Myocyte (in vitro differentiated cells): ENCODE measurements around the gene LIPM. TPM values are rescaled to one million over a fixed set of nuclear protein-coding genes. Genes with fewer than 3 reads are reported as not detected.
"Not testable (repeated sequence)": the region's sequence is repeated elsewhere in the genome, so short reads cannot be mapped to it uniquely, and the experiment has no call there.

Source experiments
- DNase-seq: peaks from one replicate; pipeline ENCODE4 v3.0.0-alpha.2; 2012; ENCODE audit warnings: low read depth
- total RNA-seq: library from RNA; depleted of rRNA; stranded (reverse); fragments of >200 nt; gene quantifications from 2 replicates; pipeline ENCODE4 v1.2.3, GENCODE V29; 2014

Gene LIPM
- total RNA-seq, 1 donor from 2014 or later: not detected

DNA sequence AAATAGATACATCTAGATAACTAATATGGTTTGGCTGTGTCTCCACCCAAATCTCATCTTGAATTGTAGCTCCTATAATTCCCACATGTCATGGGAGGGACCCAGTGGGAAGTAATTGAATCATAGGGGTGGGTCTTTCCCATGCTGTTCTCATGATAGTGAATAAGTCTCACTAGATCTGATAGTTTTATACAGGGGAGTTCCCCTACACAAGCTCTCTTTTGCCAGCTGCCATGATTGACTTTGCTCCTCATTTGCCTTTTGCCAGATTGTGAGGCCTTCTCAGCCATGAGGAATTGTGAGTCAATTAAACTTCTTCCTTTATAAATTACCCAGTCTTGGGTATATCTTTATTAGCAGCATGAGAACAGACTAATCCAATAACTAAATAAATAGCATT is 35.1 kb downstream of the LIPM start:
- not testable (repeated sequence) for DNase-seq

DNA sequence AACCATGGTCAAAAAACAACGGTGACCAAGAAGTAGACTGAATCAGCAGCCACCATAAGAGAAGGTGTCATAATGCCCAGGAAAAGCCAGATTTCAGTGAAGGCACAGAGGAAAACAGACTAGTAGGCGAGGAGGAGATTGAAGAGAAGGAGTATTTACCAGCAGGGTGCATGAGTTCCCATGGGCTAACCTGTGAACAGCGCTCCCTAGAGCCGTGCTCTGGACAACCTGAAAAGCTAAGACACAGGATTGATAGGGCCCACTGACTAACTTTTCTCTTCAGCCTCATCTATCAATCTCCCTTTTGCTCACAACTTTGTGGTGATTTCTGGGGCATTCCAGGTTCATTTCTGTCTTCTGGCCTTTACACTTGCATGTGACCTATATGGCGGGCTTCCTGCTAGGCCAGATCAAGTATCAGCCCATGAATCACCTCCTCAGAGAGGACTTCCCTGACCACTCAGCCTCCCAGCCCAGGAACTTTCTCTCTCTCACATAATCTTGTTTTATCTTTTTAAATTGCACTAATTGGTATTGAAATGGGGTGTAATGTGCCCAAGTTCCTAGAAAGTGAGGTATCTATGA is 36.3 kb downstream of the LIPM start:
- DNase-seq: no peak

GRCh38 chr10:88840104-88840503 is 37.6 kb downstream of the LIPM start:
- DNase-seq: no peak

- no peak for DNase-seq
These were observed 38.4 kb downstream of the LIPM start for GRCh38 chr10:88840881-88841280.

DNA sequence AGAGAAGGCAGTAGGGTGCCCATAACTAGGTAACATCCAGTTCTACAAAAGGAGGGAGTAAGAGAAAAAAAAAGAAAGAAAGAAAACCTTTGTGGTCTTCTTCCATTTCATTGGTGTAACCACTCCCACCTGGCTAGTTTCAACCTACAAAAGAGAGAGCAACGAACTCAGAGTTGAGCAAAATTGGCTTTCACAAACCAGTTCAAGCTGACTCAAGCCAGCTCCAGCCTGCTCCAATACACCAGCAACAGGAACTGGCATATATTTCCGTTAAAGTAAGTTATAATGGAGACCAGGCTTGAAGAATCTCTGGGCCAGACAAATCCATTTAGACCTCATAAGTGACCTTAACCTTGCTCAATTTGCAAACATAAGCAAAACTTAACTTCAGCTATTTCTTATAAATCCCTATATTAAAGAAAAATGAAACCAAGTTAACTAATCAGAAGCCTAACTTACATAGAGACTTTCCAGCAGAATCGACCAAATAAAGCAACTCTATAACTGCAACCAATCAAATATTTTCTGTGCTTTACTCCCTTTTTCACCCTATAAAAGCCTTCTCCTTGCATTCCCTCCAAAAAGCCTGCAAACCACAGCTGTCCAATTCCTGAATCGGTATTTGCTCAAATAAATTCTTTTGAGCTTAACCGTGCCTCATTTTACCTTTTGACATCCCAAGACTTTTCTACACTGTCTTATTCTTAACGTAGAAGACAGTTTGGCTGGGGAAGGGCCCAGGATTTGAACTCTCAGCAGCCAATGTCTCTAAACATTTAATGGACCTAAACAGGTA is 39.0 kb downstream of the LIPM start:
- DNase-seq: no peak

DNA sequence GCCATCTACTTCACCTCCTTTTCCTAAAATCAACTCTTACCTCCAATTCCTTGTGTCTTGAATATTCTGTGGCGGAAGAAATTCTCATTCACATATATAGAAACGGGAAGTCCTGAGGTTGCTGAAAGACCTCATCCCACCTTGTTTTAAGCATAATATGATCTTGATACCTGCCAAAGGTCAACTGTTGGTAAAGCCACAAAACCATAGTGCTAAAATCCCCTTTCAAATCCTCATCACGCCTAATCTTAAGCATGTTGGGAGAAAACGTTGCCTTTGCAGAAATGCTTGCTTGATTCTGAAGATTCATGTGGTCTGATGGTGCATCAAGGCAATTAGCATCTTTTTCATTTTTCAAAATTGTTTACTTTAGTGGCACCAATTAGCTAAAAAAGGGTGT is 40.6 kb downstream of the LIPM start:
- DNase-seq: no peak

DNA sequence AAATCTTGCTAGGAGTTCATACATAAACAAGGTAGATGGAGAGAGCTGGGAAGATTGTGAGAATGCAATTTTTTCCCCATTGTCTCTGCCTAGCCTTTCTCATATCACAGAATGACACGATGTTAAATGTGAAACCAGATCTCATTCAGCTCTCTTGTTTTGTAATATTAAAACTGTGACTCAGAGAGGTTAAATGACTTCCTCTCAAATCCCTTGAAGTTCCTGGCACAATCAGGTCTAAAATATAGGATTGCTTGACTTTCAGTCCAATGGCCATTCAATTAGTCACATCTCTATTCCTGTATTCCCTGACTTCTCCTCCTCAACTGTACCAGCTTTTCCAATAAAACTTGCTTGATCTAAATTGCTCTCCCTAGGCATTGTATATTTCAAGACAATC is 46.0 kb downstream of the LIPM start:
- peak; percentile 68 for DNase-seq

DNA sequence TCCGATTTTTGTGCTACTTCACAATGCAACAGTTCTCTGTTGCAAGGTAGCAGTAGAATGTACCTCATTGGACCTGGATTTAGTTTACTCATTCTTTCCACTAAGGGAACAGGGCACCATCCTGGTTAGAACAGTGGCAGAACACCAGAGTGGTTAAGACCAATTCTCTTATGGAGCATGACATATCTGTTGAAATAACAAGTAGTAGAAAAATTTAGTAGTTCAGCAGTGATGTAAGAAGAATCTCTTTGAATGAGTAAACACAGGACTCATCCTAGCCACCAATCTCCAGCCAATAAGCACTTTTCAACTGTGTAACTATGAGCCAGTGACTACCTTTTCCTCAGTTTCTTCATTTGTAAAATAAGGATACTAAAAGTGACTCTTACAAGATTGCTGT is 46.7 kb downstream of the LIPM start:
- no peak for DNase-seq

GRCh38 chr10:88850712-88851111 is 48.2 kb downstream of the LIPM start:
- DNase-seq: no peak

DNA sequence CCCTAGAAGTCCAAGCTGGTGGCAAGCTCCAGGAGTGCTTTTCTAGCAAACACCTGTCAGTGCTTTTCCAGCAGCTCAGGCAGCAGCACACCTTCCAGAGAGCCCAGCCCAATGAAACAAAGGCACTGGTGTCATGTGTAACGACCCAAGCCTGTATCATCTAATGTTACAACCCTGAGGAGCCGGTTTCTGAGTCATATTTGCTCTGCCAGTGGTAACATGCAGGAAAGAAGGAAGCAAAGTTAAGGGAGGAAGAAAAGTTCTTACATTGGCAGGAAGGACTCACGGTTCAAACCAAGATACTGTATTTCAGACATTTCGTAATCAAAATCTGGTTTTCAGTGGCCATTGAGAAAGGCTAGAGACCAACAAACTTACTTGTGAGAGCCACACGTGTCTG is 49.2 kb downstream of the LIPM start, which contains the start of gene ANKRD22:
Gene ANKRD22, minus strand, starts transcription at position 139 of the 400 bp plus-strand sequence. CDS start 237 bp downstream, outside the sequence.
- peak; percentile 68 for DNase-seq

- no peak for DNase-seq
These were observed 49.8 kb downstream of the LIPM start for GRCh38 chr10:88852327-88852726.

GRCh38 chr10:88853155-88853881 is 50.8 kb downstream of the LIPM start:
- DNase-seq: no peak

- no peak for DNase-seq
These were observed 52.2 kb downstream of the LIPM start for GRCh38 chr10:88854684-88855083.

DNA sequence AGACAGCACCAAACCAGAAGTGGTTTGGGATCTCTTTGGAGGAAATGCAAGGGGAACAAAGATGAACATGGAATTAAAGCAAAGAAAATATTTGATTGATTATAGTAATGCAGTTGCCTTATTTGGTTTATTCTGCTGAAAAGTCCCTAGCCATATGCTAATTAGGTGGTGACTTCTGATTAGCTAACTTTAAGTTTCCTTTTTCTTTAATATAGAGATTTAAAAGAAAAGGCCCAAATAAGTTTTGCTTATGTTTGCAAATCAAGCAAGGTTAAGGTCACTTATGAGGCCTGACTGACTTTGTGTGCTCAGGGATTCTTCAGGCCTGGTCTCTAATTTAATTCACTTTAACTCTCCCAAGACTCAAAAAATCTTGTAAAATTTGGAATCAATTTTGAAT is 55.3 kb downstream of the LIPM start:
- no peak for DNase-seq

GRCh38 chr10:88858491-88858890 is 56.0 kb downstream of the LIPM start:
- no peak for DNase-seq

- no peak for DNase-seq
These were observed 58.5 kb downstream of the LIPM start for GRCh38 chr10:88861036-88861435.

- DNase-seq: peak; percentile 54
These were observed 62.8 kb downstream of the LIPM start for GRCh38 chr10:88865281-88865876.

DNA sequence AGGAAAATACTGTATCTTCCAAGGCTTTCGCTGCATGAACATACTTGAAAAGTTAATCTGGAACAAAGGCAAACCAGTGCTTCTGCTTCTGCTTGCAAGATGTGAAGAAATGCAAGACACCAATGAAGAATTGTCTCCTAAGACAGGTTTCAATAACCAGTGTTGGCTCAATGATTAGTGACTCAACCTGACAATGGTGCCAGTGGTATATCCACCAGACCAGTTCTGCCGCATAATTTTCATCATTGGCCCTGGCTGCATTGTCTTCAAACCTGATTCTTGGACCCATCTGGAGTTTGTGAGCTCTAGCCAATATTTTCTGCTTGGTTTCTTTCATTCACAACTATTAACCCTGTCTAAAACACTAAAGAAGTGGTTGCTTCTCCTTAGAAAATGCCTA is 63.9 kb downstream of the LIPM start:
- DNase-seq: no peak

DNA sequence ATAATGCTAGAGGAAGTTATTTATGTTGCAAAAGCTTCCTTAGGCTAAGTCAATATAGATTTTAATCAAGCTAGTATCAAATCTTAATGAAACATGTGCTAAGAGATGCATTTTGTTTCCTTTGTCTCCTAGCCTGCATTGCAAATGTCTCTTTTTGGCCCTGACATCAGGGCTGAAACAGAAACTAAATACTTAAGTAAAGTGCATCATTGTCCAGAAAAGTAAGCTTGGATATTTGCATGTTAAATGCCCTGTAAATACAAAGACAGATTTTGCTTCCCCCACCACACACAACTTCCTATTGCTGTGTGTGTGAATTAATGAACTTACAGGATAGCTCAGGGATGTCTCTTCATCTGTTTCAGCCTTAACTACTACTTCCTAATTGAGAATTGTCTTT is 67.6 kb downstream of the LIPM start:
- DNase-seq: no peak
